22Rv1 (cell line): Measurements from ENCODE around the gene ITIH6.

Experiments
- CTCF ChIP-seq: fragments of 450-650 bp; IDR thresholded peaks from 2 replicates; pipeline ENCODE4 v1.5.1; 2017; ENCODE audit warnings: mild to moderate bottlenecking
- ZFX ChIP-seq: fragments of 450-650 bp; IDR thresholded peaks from 2 replicates; pipeline ENCODE4 v1.6.1; 2017; ENCODE audit warnings: antibody characterized with exemption, borderline replicate concordance

DNA sequence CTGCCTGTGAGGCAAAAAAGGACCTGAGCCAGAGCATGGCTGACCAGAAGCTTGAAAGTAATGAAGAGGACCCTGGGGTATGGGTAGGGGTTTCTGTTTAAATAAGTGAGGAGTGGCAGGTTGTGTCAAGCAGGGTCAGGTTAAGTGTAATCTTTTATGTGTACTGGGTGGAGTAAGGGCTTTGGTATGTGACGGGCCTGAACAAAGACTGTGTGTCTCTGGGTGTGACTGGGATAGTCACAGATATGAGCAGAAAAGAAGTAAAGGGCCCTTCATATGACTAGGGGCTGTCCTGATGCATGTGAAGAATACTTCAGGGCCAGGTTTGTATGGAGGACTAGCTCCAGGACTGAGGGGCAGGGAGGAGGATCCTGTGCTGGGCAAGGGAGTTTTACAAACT, 82.4 kb downstream of the ITIH6 start:
- no peak for TF ChIP-seq CTCF
- TF ChIP-seq ZFX: no peak
